H9 (cell line): ENCODE measurements around the gene SCRN1. TPM values are rescaled to one million over a fixed set of nuclear protein-coding genes. Genes with fewer than 3 reads are reported as not detected.

ENCODE experiments used
- DNase-seq: peaks from one replicate; pipeline ENCODE4 v3.0.0-alpha.2; 2017
- H2AFZ ChIP-seq: one replicate; pipeline ENCODE4 v1.6.1; 2013; ENCODE audit warnings: mild to moderate bottlenecking, low read length, control low read depth, moderate library complexity
- H2AK5ac ChIP-seq: 2 replicates; pipeline ENCODE4 v1.6.1; 2013; ENCODE audit warnings: low read length, control low read depth, mixed read lengths; ENCODE audit not compliant: insufficient read length
- H2BK120ac ChIP-seq: one replicate; pipeline ENCODE4 v1.6.1; 2013; ENCODE audit warnings: low read depth, mild to moderate bottlenecking, low read length, control low read depth, inconsistent platforms; ENCODE audit not compliant: poor library complexity, severe bottlenecking
- H2BK12ac ChIP-seq: 2 replicates; pipeline ENCODE4 v1.6.1; 2013; ENCODE audit warnings: low read length, control low read depth, mixed read lengths, low read depth; ENCODE audit not compliant: insufficient read length
- H2BK15ac ChIP-seq: 2 replicates; pipeline ENCODE4 v1.6.1; 2013; ENCODE audit warnings: low read depth, low read length, control low read depth
- H2BK20ac ChIP-seq: one replicate; pipeline ENCODE4 v1.6.1; 2013; ENCODE audit warnings: low read depth, mild to moderate bottlenecking, low read length, control low read depth, inconsistent platforms; ENCODE audit not compliant: poor library complexity, severe bottlenecking
- H2BK5ac ChIP-seq: 2 replicates; pipeline ENCODE4 v1.6.1; 2013; ENCODE audit warnings: low read length, control low read depth, mixed read lengths; ENCODE audit not compliant: insufficient read length
- H3K14ac ChIP-seq: 2 replicates; pipeline ENCODE4 v1.6.1; 2013; ENCODE audit warnings: low read length, control low read depth; ENCODE audit not compliant: insufficient read depth
- H3K18ac ChIP-seq: 2 replicates; pipeline ENCODE4 v1.6.1; 2013; ENCODE audit warnings: low read depth, mild to moderate bottlenecking, mixed read lengths, low read length, control low read depth; ENCODE audit not compliant: insufficient read length
- H3K23ac ChIP-seq: 2 replicates; pipeline ENCODE4 v1.6.1; 2013; ENCODE audit warnings: low read length, control low read depth, mixed read lengths, low read depth; ENCODE audit not compliant: insufficient read length
- H3K23me2 ChIP-seq: 2 replicates; pipeline ENCODE4 v1.6.1; 2013; ENCODE audit warnings: low read depth, mild to moderate bottlenecking, mixed read lengths, low read length, control low read depth; ENCODE audit not compliant: insufficient read length, poor library complexity, severe bottlenecking
- H3K27ac ChIP-seq: 2 replicates; pipeline ENCODE4 v1.5.1; 2013; ENCODE audit warnings: low read length, control low read depth, mixed read lengths, low read depth; ENCODE audit not compliant: insufficient read length
- H3K27me3 ChIP-seq: 2 replicates; pipeline ENCODE4 v1.6.1; 2013; ENCODE audit warnings: low read length, control low read depth, inconsistent platforms; ENCODE audit not compliant: insufficient read depth
- H3K4ac ChIP-seq: 2 replicates; pipeline ENCODE4 v1.6.1; 2013; ENCODE audit warnings: low read depth, mild to moderate bottlenecking, control low read depth, inconsistent platforms, low read length, moderate library complexity
- H3K4me1 ChIP-seq: 2 replicates; pipeline ENCODE4 v1.6.1; 2013; ENCODE audit warnings: low read length, control low read depth, inconsistent platforms; ENCODE audit not compliant: insufficient read depth
- H3K4me2 ChIP-seq: 2 replicates; pipeline ENCODE4 v1.6.1; 2013; ENCODE audit warnings: low read length, control low read depth, mixed read lengths; ENCODE audit not compliant: insufficient read length, insufficient read depth
- H3K56ac ChIP-seq: 2 replicates; pipeline ENCODE4 v1.6.1; 2013; ENCODE audit warnings: low read depth, mild to moderate bottlenecking, mixed read lengths, low read length, control low read depth; ENCODE audit not compliant: insufficient read length
- H3K79me1 ChIP-seq: 2 replicates; pipeline ENCODE4 v1.6.1; 2013; ENCODE audit warnings: low read depth, mild to moderate bottlenecking, moderate library complexity, low read length, control low read depth, inconsistent platforms; ENCODE audit not compliant: insufficient read depth, poor library complexity, severe bottlenecking
- H3K79me2 ChIP-seq: 2 replicates; pipeline ENCODE4 v1.6.1; 2013; ENCODE audit warnings: low read length, control low read depth, inconsistent platforms; ENCODE audit not compliant: insufficient read depth
- H3K9ac ChIP-seq: 2 replicates; pipeline ENCODE4 v1.6.1; 2013; ENCODE audit warnings: low read length, control low read depth, mixed read lengths; ENCODE audit not compliant: insufficient read length; ENCODE audit errors: extremely low read depth
- H3K9me3 ChIP-seq: one replicate; pipeline ENCODE4 v1.6.1; 2013; ENCODE audit warnings: low read depth, low read length, inconsistent platforms; ENCODE audit not compliant: control insufficient read depth
- H3T11ph ChIP-seq: one replicate; pipeline ENCODE4 v1.6.1; 2013; ENCODE audit warnings: mild to moderate bottlenecking, low read length, control low read depth, inconsistent platforms
- H4K20me1 ChIP-seq: one replicate; pipeline ENCODE4 v1.6.1; 2013; ENCODE audit not compliant: control insufficient read depth, insufficient read length, insufficient read depth
- H4K5ac ChIP-seq: 2 replicates; pipeline ENCODE4 v1.6.1; 2013; ENCODE audit warnings: low read depth, mild to moderate bottlenecking, mixed read lengths, low read length, control low read depth; ENCODE audit not compliant: insufficient read length
- H4K8ac ChIP-seq: replicated peaks from 2 replicates; pipeline ENCODE4 v1.6.1; 2013; ENCODE audit warnings: low read length, control low read depth, mixed read lengths, low read depth; ENCODE audit not compliant: insufficient read length
- H4K91ac ChIP-seq: 2 replicates; pipeline ENCODE4 v1.6.1; 2013; ENCODE audit warnings: low read depth, mild to moderate bottlenecking, moderate library complexity, mixed read lengths, low read length, control low read depth; ENCODE audit not compliant: insufficient read length
- H3K27ac Mint-ChIP-seq, 3 experiments: 2 replicates in 2 of 3; 3 replicates in 1 of 3; pipeline ENCODE4 v1.8.0; 2020 to 2021; ENCODE audit warnings: mixed read lengths in 3 of 3, mild to moderate bottlenecking in 1 of 3, moderate library complexity in 1 of 3
- H3K27me3 Mint-ChIP-seq: 2 replicates; pipeline ENCODE4 v1.8.0; 2021; ENCODE audit warnings: low read depth, mild to moderate bottlenecking, moderate library complexity, mixed read lengths
- H3K36me3 Mint-ChIP-seq, 3 experiments: 2 replicates in 2 of 3; 3 replicates in 1 of 3; pipeline ENCODE4 v1.8.0; 2020 to 2021; ENCODE audit warnings: low read depth in 3 of 3, mixed read lengths in 3 of 3; ENCODE audit not compliant: insufficient read depth in 1 of 3
- H3K4me1 Mint-ChIP-seq, 2 experiments: 2 replicates each; pipeline ENCODE4 v1.8.0; 2020; ENCODE audit warnings: mixed read lengths in 2 of 2
- H3K4me3 Mint-ChIP-seq, 2 experiments: 2 replicates in 1 of 2; 3 replicates in 1 of 2; pipeline ENCODE4 v1.8.0; 2020 to 2021; ENCODE audit warnings: mild to moderate bottlenecking in 2 of 2, mixed read lengths in 2 of 2, moderate library complexity in 1 of 2
- H3K9me3 Mint-ChIP-seq, 2 experiments: 2 replicates in 1 of 2; 3 replicates in 1 of 2; pipeline ENCODE4 v1.8.0; 2020; ENCODE audit warnings: mild to moderate bottlenecking in 2 of 2, mixed read lengths in 2 of 2, moderate library complexity in 1 of 2
- WGBS: extraction: QIAGEN DNeasy Blood & Tissue Kit; methylation state at CpG from one replicate; pipeline ENCODE4 v1.1.7; 2013; ENCODE audit warnings: missing lambda C conversion rate, low lambda C conversion rate, mixed read lengths; ENCODE audit not compliant: insufficient read length; ENCODE audit errors: extremely low coverage; 5-methylcytosine and 5-hydroxymethylcytosine counted together
- total RNA-seq: library from RNA; stranded (reverse); gene quantifications from 2 replicates; pipeline ENCODE4 v1.2.1, GENCODE V29; 2021
- TF ChIP-seq, protein P1 (sequence below): fragments of 200-600 bp; sonication (generic); conservative IDR thresholded peaks from 3 replicates; pipeline ENCODE4 v1.8.0; 2021; ENCODE audit warnings: antibody characterized with exemption, mild to moderate bottlenecking

Gene SCRN1
- total RNA-seq, 1 experiment from 2014 or later = 101 TPM

- H3K27ac Mint-ChIP-seq = no peak overlapping the region
- H4K20me1 ChIP-seq = no peaks in the 10 kb centered on the region
These were observed 23.2 kb upstream of the SCRN1 start for GRCh38 chr7:30012757-30013156.

More at GRCh38 chr7:30012757-30013156, 23.2 kb upstream of the SCRN1 start:
- Histone ChIP-seq H3K23ac (no peak overlapping the region), H3K4me2 (no peak overlapping the region), H3K4me1 (no peaks in the 10 kb centered on the region), H2AK5ac (no peak overlapping the region), H3K9me3 (no peaks in the 10 kb centered on the region), H3K79me2 (no peaks in the 10 kb centered on the region), H3K14ac (no peak overlapping the region), H4K8ac (no peak overlapping the region), H3K4ac (no peak overlapping the region), H3K79me1 (no peaks in the 10 kb centered on the region), H2BK15ac (no peak overlapping the region), H4K5ac (no peak overlapping the region), H3K56ac (no peak overlapping the region), H2BK12ac (no peak overlapping the region), H3K9ac (no peak overlapping the region), H4K91ac (no peak overlapping the region), H2BK20ac (no peak overlapping the region), H3K27ac (no peak overlapping the region), H3T11ph (no peak overlapping the region), H3K27me3 (no peaks in the 10 kb centered on the region), H2AFZ (no peak overlapping the region), H2BK120ac (no peak overlapping the region), H3K23me2 (no peaks in the 10 kb centered on the region), H3K18ac (no peak overlapping the region), H2BK5ac (no peak overlapping the region)
- Mint-ChIP-seq H3K27me3 (no peaks in the 10 kb centered on the region), H3K9me3 (no peaks in the 10 kb centered on the region), H3K4me3 (no peak overlapping the region), H3K36me3 (peaks cover 8 to 13% (median 10%) of the 10 kb centered on the region in 3 experiments; a peak in 6 of 7 replicates), H3K4me1 (no peaks in the 10 kb centered on the region)
- no peak for DNase-seq
- WGBS = no CpG with 5 or more reads among the region's 3 CpGs
- TF ChIP-seq, protein P1, sequence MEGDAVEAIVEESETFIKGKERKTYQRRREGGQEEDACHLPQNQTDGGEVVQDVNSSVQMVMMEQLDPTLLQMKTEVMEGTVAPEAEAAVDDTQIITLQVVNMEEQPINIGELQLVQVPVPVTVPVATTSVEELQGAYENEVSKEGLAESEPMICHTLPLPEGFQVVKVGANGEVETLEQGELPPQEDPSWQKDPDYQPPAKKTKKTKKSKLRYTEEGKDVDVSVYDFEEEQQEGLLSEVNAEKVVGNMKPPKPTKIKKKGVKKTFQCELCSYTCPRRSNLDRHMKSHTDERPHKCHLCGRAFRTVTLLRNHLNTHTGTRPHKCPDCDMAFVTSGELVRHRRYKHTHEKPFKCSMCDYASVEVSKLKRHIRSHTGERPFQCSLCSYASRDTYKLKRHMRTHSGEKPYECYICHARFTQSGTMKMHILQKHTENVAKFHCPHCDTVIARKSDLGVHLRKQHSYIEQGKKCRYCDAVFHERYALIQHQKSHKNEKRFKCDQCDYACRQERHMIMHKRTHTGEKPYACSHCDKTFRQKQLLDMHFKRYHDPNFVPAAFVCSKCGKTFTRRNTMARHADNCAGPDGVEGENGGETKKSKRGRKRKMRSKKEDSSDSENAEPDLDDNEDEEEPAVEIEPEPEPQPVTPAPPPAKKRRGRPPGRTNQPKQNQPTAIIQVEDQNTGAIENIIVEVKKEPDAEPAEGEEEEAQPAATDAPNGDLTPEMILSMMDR = no peak
